Esophagus muscularis mucosa (tissue), 4 donors: ENCODE data around the gene PKP2. TPM values are rescaled to one million over a fixed set of nuclear protein-coding genes. Genes with fewer than 3 reads are reported as not detected.

ENCODE experiments used
- DNase-seq: peaks from one replicate; pipeline ENCODE4 v3.0.0-alpha.2; 2017; ENCODE audit errors: extremely low spot score
- H3K27ac ChIP-seq, 4 donors: fragments of 200-600 bp; sonication (generic); replicated peaks in 1 of 4; 1 replicate in 3 of 4; 2 replicates in 1 of 4; pipeline ENCODE4 v1.5.1; 2016 to 2019; ENCODE audit warnings: mild to moderate bottlenecking in 1 of 4
- H3K27me3 ChIP-seq, 4 donors: fragments of 200-600 bp; sonication (generic); one replicate each; pipeline versions ENCODE4 v1.5.1 to v1.6.0; 2016 to 2019
- H3K36me3 ChIP-seq, 4 donors: fragments of 200-600 bp; sonication (generic); one replicate each; pipeline ENCODE4 v1.5.1; 2016 to 2019
- H3K4me1 ChIP-seq, 4 donors: fragments of 200-600 bp; sonication (generic); one replicate each; pipeline ENCODE4 v1.5.1; 2016 to 2019
- H3K4me3 ChIP-seq, 4 donors: fragments of 200-600 bp; sonication (generic); 1 replicate in 2 of 4; 2 replicates in 2 of 4; pipeline ENCODE4 v1.5.1; 2016 to 2019; ENCODE audit warnings: mild to moderate bottlenecking in 4 of 4, moderate library complexity in 1 of 4
- H3K9me3 ChIP-seq, 4 donors: fragments of 200-600 bp; sonication (generic); 1 replicate in 3 of 4; 2 replicates in 1 of 4; pipeline ENCODE4 v1.5.1; 2016 to 2019
- EP300 ChIP-seq: sonication (generic); formaldehyde crosslinking; IDR thresholded peaks from one replicate; pipeline ENCODE4 v1.6.1; 2017; ENCODE audit warnings: antibody characterized with exemption
- POLR2A ChIP-seq: fragments of 450-650 bp; IDR thresholded peaks from one replicate; pipeline ENCODE4 v1.6.1; 2017; ENCODE audit warnings: antibody characterized with exemption, moderate library complexity, mild to moderate bottlenecking, low read depth
- POLR2AphosphoS5 ChIP-seq, 2 donors: sonication (generic); formaldehyde crosslinking; IDR thresholded peaks; one replicate each; pipeline ENCODE4 v1.6.1; 2017; ENCODE audit warnings: antibody characterized with exemption in 2 of 2
- WGBS: methylation state at CpG from one replicate; pipeline ENCODE4 v1.1.5; 2018; 5-methylcytosine and 5-hydroxymethylcytosine counted together
- intact Hi-C: fragments of 100-400 bp; cut with DNase I; formaldehyde crosslinking; loops from one replicate; pipeline ENCODE4 v1.15.1; 2023
- total RNA-seq, 4 donors: library from RNA; depleted of rRNA; stranded (reverse); fragments of >200 nt; gene quantifications; one replicate each; pipeline versions ENCODE4 v1.1.0 to v1.2.1, GENCODE V29; 2016
- TF ChIP-seq, protein P1 (sequence below), 3 experiments: fragments of 200-600 bp in 2 of 3; fragments of 450-650 bp in 1 of 3; sonication (generic) in 2 of 3; IDR thresholded peaks; one replicate each; pipeline ENCODE4 v1.5.1; 2017 to 2019; ENCODE audit warnings: antibody characterized with exemption in 3 of 3, mild to moderate bottlenecking in 2 of 3, moderate library complexity in 1 of 3

PKP2 gene
- total RNA-seq, 4 donors from 2014 or later: 1.2 to 1.5 (median 1.3) TPM

DNA sequence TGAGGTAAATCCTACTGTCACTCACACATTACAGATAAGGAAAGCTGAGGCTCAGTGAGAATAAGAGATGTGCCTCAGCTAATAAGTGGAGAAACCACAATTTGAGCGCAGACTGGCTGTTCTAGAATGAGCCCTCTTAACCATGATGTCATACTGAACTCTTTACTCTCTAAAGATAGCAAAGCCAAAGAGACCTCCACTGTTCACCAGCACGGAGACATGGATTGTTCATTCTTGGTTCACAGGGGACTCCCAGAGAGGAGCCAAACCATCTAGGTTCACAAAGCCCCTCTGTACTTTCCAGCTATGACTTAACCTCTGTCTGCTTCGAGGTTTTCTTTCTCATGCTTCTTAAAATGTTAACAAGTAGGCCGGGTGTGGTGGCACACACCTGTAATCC, 108.2 kb downstream of the PKP2 start:
- H3K4me3 ChIP-seq: no peak overlapping the region
- TF ChIP-seq POLR2AphosphoS5 (IDR thresholded peaks at IDR 0.05): no peak
- TF ChIP-seq POLR2A: no peak
- TF ChIP-seq, protein P1, sequence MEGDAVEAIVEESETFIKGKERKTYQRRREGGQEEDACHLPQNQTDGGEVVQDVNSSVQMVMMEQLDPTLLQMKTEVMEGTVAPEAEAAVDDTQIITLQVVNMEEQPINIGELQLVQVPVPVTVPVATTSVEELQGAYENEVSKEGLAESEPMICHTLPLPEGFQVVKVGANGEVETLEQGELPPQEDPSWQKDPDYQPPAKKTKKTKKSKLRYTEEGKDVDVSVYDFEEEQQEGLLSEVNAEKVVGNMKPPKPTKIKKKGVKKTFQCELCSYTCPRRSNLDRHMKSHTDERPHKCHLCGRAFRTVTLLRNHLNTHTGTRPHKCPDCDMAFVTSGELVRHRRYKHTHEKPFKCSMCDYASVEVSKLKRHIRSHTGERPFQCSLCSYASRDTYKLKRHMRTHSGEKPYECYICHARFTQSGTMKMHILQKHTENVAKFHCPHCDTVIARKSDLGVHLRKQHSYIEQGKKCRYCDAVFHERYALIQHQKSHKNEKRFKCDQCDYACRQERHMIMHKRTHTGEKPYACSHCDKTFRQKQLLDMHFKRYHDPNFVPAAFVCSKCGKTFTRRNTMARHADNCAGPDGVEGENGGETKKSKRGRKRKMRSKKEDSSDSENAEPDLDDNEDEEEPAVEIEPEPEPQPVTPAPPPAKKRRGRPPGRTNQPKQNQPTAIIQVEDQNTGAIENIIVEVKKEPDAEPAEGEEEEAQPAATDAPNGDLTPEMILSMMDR (IDR thresholded peaks at IDR 0.05): no peak
- WGBS: 85% methylated on average over 4 of the region's 4 CpGs
- peaks cover 0 to 7% (median 0%) of the 10 kb centered on the region in 4 donors for H3K27me3 ChIP-seq
- intact Hi-C loops: no loop called here
- no peaks in the 10 kb centered on the region for H3K9me3 ChIP-seq
- H3K4me1 ChIP-seq: no peaks in the 10 kb centered on the region
- peaks cover 0 to 19% (median 0%) of the 10 kb centered on the region in 4 donors for H3K36me3 ChIP-seq
- DNase-seq: no peak
- H3K27ac ChIP-seq: no peak overlapping the region

DNA sequence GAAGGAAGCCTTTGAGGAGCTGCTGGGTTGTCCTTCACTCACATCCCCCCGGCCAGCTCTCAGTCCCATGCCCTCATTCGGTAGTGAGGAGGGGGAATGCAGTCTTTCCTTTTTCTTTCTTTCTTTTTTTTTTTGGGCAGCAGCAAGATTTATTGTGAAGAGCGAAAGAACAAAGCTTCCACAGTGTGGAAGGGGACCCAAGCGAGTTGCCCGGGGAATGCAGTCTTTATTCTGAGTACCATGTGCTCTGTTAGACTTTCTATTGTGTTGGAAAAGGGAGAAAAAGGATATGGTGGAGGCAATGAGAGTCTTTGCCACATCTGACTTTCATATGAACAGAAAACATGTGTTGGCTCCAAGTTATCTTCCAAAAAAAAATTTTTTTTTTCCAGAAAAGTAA, 111.0 kb downstream of the PKP2 start:
- TF ChIP-seq, protein P1 (IDR thresholded peaks at IDR 0.05): no peak
- Histone ChIP-seq H3K27ac (no peak overlapping the region), H3K27me3 (peaks cover 0 to 7% (median 0%) of the 10 kb centered on the region in 4 donors), H3K4me1 (no peaks in the 10 kb centered on the region), H3K4me3 (no peak overlapping the region), H3K9me3 (no peaks in the 10 kb centered on the region), H3K36me3 (no peaks in the 10 kb centered on the region)
- DNase-seq: no peak
- intact Hi-C loops: no loop called here
- 85% methylated on average over 5 of the region's 5 CpGs for WGBS

DNA sequence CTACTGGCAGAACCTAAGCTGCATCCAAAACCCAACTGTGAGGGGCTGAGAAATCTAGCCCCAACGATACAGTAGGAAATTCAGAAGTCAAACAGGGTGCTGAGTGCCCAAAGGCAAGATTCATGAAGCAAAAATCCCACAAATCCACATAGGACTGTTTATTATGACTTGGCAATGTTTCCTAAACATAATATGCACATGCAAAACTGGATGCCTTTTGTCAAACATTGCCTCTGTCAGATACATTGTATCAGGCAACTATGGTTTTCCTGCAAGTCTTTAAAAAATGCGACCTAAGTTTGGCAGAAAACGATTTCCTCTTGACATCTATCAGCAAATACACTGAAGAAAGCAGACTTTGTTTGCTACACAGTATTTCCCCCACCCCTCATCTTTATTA, 113.5 kb downstream of the PKP2 start:
- TF ChIP-seq, protein P1 (IDR thresholded peaks at IDR 0.05): no peak
- no peak for TF ChIP-seq EP300
- no peak for TF ChIP-seq POLR2A
- TF ChIP-seq POLR2AphosphoS5 (IDR thresholded peaks at IDR 0.05): no peak

DNA sequence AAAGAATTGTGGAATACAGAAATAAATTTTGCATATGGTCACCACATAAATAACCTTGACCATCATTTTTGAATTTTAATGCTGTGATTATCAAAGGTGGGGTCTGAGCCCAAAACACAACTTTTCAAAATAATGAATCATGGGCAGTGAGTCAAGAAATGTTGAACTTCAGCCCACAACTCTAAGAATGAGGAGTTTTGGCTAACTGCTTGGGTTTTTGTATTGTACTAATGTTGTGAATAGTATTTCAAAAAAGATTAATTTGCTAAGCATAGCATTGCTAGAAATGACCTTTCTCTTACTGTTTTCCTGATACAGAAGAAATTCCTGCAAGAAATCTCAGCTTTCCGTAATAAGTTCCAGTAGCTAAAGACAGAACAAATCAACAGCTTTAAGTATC, 116.5 kb downstream of the PKP2 start:
- DNase-seq: no peak
- Histone ChIP-seq H3K36me3 (no peaks in the 10 kb centered on the region), H3K4me1 (no peaks in the 10 kb centered on the region), H3K4me3 (no peak overlapping the region), H3K27ac (no peak overlapping the region), H3K27me3 (peaks cover 0 to 10% (median 0%) of the 10 kb centered on the region in 4 donors), H3K9me3 (no peaks in the 10 kb centered on the region)
- intact Hi-C loops: no loop called here
- 16% methylated on average over 1 of the region's 1 CpG for WGBS
- TF ChIP-seq POLR2A (no peak), POLR2AphosphoS5 (IDR thresholded peaks at IDR 0.05) (no peak), EP300 (no peak)
- TF ChIP-seq, protein P1 (IDR thresholded peaks at IDR 0.05): no peak

More for the DNA sequence above, 113.5 kb downstream of the PKP2 start:
- no peak for DNase-seq
- H3K27me3 ChIP-seq: peaks cover 0 to 14% (median 0%) of the 10 kb centered on the region in 4 donors
- no peaks in the 10 kb centered on the region for H3K36me3 ChIP-seq
- H3K9me3 ChIP-seq: no peaks in the 10 kb centered on the region
- H3K4me3 ChIP-seq: no peak overlapping the region
- intact Hi-C loops: no loop called here
- H3K27ac ChIP-seq: no peak overlapping the region
- 55% methylated on average over 3 of the region's 3 CpGs for WGBS
- H3K4me1 ChIP-seq: no peaks in the 10 kb centered on the region

DNA sequence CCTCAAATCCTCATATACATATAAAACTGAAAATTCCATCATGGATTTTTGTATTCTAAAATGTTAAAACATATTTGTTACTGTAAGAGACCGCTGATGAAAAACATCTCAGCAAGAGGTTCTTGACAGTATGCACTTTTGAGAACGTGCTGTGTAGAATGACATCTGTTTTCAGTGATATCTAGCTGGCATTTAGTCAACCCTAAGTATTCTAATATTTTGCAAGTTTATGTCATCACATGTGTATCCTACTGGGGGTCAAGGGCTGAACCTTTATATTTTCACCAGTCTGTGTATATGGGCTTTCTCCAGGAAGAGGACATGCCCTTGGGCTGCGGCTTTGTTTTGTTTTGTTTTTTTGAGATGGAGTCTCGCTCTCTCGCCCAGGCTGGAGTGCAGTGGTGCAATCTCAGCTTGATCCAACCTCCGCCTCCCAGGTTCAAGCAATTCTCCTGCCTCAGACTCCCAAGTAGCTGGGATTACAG, 118.8 kb downstream of the PKP2 start:
- peaks cover 0 to 10% (median 0%) of the 10 kb centered on the region in 4 donors for H3K27me3 ChIP-seq
- WGBS: 70% methylated on average over 6 of the region's 6 CpGs
- no peak for DNase-seq
- intact Hi-C loops: no loop called here
- no peaks in the 10 kb centered on the region for H3K36me3 ChIP-seq
- no peak overlapping the region for H3K27ac ChIP-seq
- TF ChIP-seq EP300: no peak
- no peak for TF ChIP-seq POLR2AphosphoS5 (IDR thresholded peaks at IDR 0.05)
- TF ChIP-seq POLR2A: no peak
- TF ChIP-seq, protein P1 (IDR thresholded peaks at IDR 0.05): no peak
- H3K9me3 ChIP-seq: no peaks in the 10 kb centered on the region
- no peak overlapping the region for H3K4me3 ChIP-seq
- no peaks in the 10 kb centered on the region for H3K4me1 ChIP-seq
